Measurements from ENCODE around the gene AZU1. TPM values are rescaled to one million over a fixed set of nuclear protein-coding genes. Genes with fewer than 3 reads are reported as not detected.
"Not testable (repeated sequence)": the region's sequence is repeated elsewhere in the genome, so short reads cannot be mapped to it uniquely, and the experiment has no call there.

AZU1 gene
- total RNA-seq, 2 experiments from 2014 or later: not detected

DNA sequence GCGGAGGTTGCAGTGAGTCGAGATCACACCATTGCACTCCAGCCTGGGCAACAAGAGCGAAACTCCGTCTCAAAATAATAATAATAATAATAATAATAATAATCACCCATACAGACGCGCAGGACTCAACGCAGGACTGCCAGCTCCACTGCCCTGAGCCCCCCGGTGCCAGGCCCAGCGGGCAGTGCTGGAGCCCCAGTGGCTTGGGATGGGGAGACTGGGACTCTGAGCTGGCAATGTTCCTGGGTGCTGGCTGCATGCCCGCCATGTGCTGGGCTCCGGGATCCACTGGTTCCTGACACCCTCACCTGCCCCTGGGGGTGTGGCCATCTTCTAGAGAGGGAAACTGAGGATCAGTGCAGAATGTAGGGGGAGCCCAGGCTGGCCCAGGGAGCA lies 325 bp upstream of the AZU1 start:
- no peak for DNase-seq
- H3K36me3 Mint-ChIP-seq: no peaks in the 10 kb centered on the region
- H3K27me3 Mint-ChIP-seq: peaks cover 36% of the 10 kb centered on the region
- H3K27ac Mint-ChIP-seq: no peak overlapping the region
- no peak overlapping the region for H3K4me3 Mint-ChIP-seq
- H3K9me3 Mint-ChIP-seq: no peaks in the 10 kb centered on the region
- no peaks in the 10 kb centered on the region for H3K4me1 Mint-ChIP-seq

DNA sequence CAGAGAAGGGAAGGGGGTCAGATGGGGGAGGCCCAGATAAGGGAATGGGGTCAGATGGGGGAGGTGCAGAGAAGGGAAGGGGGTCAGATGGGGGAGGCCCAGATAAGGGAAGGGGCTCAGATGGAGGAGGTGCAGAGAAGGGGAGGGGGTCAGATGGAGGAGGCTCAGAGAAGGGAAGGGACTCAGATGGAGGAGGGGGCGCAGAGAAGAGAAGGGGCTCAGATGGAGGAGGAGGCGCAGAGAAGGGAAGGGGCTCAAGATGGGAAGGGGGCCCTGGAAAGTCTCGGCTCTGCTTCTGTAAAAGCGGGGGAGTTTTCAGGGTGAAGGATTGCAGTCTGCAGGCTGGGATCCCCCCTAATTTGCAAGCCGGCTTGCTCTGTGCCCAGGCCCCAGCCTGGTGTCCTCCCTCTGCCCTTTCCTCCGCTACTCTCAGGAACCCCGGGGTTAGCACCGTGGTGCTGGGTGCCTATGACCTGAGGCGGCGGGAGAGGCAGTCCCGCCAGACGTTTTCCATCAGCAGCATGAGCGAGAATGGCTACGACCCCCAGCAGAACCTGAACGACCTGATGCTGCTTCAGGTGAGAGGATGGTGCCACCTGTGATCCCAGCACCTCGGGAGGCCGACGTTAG lies 1.6 kb downstream of the AZU1 start:
- H3K9me3 Mint-ChIP-seq: no peaks in the 10 kb centered on the region
- no peaks in the 10 kb centered on the region for H3K36me3 Mint-ChIP-seq
- H3K4me3 Mint-ChIP-seq: no peak overlapping the region
- no peak for DNase-seq
- peaks cover 19% of the 10 kb centered on the region for H3K27me3 Mint-ChIP-seq
- no peak overlapping the region for H3K27ac Mint-ChIP-seq
- H3K4me1 Mint-ChIP-seq: no peaks in the 10 kb centered on the region

DNA sequence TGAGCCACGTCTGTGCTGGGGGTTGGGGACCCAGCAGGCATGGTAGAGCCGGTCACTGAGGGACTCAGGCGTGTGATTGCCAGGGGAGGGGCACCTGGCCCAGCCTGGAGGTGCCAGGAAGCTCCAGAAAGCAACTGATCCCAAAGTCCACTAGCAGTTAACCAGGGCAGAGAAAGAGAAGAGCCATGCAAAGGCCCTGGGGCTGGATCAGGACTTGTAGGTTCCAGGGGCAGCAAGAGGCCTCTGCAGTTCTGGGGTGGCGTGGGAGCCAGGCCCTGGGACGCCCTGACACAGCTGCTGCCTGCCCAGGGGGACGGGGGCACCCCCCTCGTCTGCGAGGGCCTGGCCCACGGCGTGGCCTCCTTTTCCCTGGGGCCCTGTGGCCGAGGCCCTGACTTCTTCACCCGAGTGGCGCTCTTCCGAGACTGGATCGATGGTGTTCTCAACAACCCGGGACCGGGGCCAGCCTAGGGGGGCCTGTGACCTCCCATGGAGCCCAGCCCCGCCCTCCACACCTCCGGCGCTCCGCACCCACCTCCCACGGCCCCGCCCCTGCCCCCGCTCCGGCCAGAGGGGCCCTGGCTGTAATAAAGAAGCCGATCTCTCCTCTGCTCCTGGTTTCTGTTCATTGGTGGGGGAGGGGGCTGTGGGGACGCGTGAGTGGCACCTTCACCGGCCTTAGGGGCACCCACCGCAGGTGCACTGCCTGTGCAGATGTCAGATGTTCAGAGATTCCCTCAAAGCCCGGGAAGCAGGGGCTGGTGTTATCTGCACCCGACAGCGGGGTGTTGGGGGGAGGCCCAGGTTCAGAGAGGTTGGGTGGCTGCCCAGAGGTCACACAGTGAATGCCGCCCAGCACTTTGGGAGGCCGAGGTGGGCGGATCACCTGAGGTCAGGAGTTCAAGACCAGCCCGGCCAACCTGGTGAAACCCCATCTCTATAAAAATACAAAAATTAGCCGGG lies 4.1 kb downstream of the AZU1 start:
- Mint-ChIP-seq H3K4me3 (no peak overlapping the region), H3K4me1 (no peaks in the 10 kb centered on the region), H3K9me3 (no peaks in the 10 kb centered on the region), H3K27ac (no peak overlapping the region), H3K27me3 (peaks cover 26% of the 10 kb centered on the region), H3K36me3 (no peaks in the 10 kb centered on the region)
- DNase-seq: no peak

DNA sequence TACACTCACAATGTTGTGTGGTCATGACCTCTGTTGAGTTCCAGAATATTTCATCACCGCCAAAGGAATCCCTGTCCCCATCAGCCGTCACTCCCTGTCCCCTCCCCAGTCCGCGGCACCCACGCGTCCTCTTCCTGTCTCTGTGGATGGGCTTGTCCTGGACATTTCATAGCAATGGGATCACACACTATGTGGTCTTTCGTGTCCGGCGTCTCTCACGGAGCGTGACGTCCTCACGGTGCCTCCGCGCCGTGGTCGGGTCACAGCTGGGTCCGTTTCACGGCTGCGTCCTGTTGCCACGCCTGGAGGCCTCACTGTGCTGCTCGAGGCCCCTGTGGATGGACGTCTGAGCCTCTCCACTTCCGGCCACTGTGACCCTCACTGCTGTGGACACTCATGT lies 6.6 kb downstream of the AZU1 start:
- Mint-ChIP-seq H3K4me1 (no peaks in the 10 kb centered on the region), H3K9me3 (no peaks in the 10 kb centered on the region), H3K27ac (no peak overlapping the region), H3K27me3 (peaks cover 36% of the 10 kb centered on the region), H3K4me3 (no peak overlapping the region), H3K36me3 (no peaks in the 10 kb centered on the region)
- DNase-seq: no peak

DNA sequence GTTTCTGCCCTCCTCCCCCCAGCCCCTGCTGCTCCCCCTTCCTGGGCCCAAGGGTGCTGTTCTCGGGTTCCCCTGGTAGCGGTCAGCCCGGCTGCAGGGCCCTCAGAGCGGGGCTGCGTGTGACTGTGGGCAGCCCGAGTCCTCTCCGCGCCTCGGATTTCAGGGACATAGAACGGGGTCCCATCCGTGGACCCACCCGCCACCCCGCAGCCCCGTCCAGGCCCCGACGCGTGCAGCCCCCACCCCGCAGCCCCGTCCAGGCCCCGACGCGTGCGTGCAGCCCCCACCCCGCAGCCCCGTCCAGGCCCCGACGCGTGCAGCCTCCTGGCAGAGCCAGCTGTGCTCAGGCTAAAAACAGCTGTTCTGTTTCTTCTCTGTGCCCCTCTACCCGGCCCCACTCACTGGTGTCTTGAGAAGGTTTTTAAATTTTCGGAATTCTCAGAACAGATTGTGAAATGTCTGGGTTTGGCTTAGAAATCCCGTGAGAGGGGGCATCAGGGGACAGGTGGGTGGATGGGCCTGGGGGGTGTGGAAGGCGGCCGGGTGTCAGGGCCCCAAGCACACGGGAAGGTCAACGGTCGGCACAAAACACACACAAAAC lies 7.7 kb downstream of the AZU1 start:
- Mint-ChIP-seq H3K27me3 (peaks cover 29% of the 10 kb centered on the region), H3K27ac (no peak overlapping the region), H3K36me3 (no peaks in the 10 kb centered on the region), H3K4me1 (no peaks in the 10 kb centered on the region), H3K9me3 (no peaks in the 10 kb centered on the region), H3K4me3 (no peak overlapping the region)
- DNase-seq: no peak

DNA sequence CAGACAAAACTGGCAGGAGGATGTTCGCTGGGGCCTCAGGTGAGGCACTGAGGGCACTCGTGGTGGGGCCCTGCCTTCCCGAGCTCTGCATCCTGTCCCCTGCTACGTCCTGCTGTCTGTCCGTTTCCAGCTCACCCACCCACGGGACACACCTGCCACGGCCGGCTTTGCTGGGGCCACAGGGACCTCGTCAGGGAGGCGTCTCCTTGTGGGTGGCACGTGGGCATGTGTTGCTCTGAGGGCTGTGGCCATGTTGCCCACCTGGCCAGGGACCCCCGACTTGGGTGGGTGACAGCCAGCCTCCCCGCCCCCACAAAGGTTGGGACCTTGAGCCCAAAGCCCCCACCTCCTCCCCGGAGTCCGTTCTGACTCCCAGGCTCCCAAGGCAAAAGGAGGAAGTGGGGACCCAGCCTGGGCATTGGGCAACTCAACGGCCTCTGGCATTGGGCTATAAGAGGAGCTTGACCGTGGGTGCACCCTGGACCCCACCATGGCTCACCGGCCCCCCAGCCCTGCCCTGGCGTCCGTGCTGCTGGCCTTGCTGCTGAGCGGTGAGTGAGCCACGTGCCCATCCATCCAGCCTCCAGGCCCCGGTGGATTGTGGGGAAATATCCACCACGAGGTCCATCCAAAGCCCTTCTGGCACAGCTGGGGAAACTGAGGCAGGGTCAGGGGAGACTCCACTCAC lies 13.0 kb downstream of the AZU1 start, which contains the start of gene PRTN3:
TSS of gene PRTN3 (plus strand) at position 481 of the 688 bp plus-strand sequence. CDS start at position 491, 10 bp downstream.
- Mint-ChIP-seq H3K36me3 (no peaks in the 10 kb centered on the region), H3K27me3 (peaks cover 57% of the 10 kb centered on the region), H3K27ac (no peak within 1 kb of the TSS), H3K4me3 (no peak within 1 kb of the TSS), H3K4me1 (peaks cover 3% of the 10 kb centered on the region), H3K9me3 (peaks cover 3% of the 10 kb centered on the region)
- no peak for DNase-seq

DNA sequence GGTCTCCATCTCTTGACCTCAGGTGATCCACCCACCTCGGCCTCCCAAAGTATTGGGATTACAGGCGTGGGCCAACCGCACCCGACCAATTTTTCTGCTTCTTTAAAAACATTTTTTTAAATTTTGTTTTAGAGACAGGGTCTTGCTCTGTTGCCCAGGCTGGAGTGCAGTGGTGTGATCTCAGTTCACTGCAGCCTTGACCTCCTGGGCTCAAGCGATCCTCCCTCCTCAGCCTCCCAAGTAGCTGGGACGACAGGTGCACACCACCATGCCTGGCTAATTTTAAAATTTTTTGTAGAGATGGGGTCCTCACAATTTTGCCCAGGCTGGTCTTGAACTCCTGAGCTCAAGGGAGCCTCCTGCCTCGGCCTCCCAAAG lies 15.2 kb downstream of the AZU1 start:
- H3K27ac Mint-ChIP-seq, H3K4me3 Mint-ChIP-seq, DNase-seq, H3K36me3 Mint-ChIP-seq, H3K4me1 Mint-ChIP-seq, H3K9me3 Mint-ChIP-seq: not testable (repeated sequence)
- peaks cover 56% of the 10 kb centered on the region for H3K27me3 Mint-ChIP-seq

DNA sequence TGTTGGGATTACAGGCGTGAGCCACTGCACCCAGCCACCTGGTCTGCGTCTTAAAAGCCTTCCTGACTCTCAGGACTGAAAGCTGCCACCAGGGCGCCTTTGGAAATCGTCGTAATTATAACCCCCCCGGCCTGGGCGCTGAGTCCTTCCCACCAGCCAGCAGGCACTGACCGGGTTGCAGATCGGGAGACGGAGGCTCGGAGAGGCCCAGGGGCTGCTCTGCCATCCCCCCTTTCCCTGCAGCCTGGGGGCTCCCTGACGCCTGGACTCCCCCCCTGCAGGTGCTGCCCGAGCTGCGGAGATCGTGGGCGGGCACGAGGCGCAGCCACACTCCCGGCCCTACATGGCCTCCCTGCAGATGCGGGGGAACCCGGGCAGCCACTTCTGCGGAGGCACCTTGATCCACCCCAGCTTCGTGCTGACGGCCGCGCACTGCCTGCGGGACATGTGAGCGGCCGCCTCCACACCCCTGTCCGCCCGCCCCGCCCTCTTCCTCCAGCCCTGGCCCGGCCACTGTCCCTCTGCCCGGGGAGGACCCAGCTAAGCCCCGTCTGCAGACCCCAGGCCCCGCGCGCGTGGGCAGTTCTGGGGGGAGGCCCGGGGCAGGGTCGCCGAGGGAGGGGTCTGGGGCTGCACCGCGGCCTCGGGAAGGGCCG lies 15.7 kb downstream of the AZU1 start:
- Mint-ChIP-seq H3K27ac (no peak overlapping the region), H3K36me3 (no peaks in the 10 kb centered on the region), H3K4me3 (no peak overlapping the region), H3K4me1 (peaks cover 3% of the 10 kb centered on the region), H3K27me3 (peaks cover 60% of the 10 kb centered on the region), H3K9me3 (peaks cover 3% of the 10 kb centered on the region)
- no peak for DNase-seq

DNA sequence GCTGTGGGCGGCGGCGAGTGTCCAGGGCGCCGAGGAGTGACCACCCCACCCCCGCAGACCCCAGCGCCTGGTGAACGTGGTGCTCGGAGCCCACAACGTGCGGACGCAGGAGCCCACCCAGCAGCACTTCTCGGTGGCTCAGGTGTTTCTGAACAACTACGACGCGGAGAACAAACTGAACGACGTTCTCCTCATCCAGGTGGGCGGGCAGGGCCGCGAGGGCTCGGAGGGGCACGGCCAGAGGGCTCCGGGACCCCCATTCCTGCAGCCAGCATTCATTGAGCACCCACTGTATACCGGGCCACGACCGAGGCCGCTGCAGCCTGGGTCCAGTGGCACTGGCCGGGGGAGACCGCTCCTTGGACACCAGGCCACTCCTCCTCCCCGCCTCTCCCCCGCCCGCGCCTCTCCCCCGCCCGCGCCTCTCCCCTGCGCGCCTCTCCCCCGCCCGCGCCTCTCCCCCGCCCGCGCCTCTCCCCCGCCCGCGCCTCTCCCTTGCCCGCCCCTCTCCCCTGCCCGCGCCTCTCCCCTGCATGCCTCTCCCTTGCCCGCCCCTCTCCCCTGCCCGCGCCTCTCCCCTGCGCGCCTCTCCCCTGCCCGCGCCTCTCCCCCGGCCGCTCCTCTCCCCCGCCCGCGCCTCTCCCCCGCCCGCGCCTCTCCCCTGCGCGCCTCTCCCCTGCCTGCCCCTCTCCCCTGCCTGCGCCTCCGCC lies 16.4 kb downstream of the AZU1 start:
- DNase-seq: no peak
- no peak overlapping the region for H3K4me3 Mint-ChIP-seq
- peaks cover 3% of the 10 kb centered on the region for H3K4me1 Mint-ChIP-seq
- no peaks in the 10 kb centered on the region for H3K36me3 Mint-ChIP-seq
- no peak overlapping the region for H3K27ac Mint-ChIP-seq
- peaks cover 62% of the 10 kb centered on the region for H3K27me3 Mint-ChIP-seq
- peaks cover 3% of the 10 kb centered on the region for H3K9me3 Mint-ChIP-seq

DNA sequence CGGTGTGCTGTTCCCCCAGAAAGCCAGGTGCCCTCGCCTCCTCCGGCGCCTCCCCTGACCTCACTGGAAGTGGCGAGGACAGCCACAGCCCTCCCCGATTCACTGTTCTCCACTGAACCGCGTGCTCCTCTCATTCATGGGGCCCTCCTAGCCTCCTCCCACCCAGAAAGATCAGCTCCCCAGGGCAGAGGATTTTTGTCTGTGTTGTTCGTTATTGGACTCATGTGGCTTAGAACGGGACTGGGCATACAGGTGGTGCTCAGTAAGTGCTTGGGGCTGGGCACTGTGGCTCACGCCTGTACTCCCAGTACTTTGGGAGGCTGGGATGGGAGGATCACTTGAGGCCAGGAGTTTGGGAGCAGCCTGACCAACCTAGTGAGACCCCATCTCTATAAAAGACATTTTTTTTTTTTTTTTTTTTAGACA lies 16.9 kb downstream of the AZU1 start:
- H3K27me3 Mint-ChIP-seq: peaks cover 66% of the 10 kb centered on the region
- no peak for DNase-seq
- H3K4me1 Mint-ChIP-seq: peaks cover 3% of the 10 kb centered on the region

DNA sequence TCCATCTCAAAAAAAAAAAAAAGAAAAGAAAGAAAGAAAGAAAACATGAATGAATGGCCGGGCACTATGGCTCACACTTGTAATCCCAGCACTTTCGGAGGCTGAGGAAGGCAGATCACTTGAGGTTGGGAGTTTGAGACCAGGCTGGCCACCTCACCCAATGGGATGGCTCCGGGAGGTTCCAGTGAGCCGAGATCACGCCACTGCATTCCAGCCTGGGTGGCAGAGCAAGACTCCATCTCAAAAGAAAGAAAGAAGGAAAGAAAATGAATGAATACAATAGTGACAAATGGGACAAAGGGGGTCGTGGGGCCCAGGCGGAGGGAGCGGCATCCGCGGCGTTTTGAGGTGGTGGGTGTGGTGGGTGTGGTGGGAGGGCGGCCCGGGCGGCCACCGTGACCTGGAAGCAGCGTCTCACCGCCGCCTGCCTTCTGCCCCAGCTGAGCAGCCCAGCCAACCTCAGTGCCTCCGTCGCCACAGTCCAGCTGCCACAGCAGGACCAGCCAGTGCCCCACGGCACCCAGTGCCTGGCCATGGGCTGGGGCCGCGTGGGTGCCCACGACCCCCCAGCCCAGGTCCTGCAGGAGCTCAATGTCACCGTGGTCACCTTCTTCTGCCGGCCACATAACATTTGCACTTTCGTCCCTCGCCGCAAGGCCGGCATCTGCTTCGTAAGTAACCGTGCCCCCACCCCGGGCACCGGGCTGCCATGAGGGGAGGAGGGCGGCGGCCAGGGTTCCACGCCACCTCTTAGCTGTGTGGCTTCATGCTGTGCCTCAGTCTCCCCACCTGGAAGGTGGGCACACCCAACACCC lies 18.3 kb downstream of the AZU1 start:
- Mint-ChIP-seq H3K9me3 (peaks cover 3% of the 10 kb centered on the region), H3K4me3 (no peak overlapping the region), H3K27me3 (peaks cover 80% of the 10 kb centered on the region), H3K36me3 (no peaks in the 10 kb centered on the region), H3K4me1 (peaks cover 3% of the 10 kb centered on the region), H3K27ac (no peak overlapping the region)
- DNase-seq: no peak

More for the DNA sequence above, 16.9 kb downstream of the AZU1 start:
- peaks cover 3% of the 10 kb centered on the region for H3K9me3 Mint-ChIP-seq
- no peaks in the 10 kb centered on the region for H3K36me3 Mint-ChIP-seq
- no peak overlapping the region for H3K4me3 Mint-ChIP-seq
- no peak overlapping the region for H3K27ac Mint-ChIP-seq

DNA sequence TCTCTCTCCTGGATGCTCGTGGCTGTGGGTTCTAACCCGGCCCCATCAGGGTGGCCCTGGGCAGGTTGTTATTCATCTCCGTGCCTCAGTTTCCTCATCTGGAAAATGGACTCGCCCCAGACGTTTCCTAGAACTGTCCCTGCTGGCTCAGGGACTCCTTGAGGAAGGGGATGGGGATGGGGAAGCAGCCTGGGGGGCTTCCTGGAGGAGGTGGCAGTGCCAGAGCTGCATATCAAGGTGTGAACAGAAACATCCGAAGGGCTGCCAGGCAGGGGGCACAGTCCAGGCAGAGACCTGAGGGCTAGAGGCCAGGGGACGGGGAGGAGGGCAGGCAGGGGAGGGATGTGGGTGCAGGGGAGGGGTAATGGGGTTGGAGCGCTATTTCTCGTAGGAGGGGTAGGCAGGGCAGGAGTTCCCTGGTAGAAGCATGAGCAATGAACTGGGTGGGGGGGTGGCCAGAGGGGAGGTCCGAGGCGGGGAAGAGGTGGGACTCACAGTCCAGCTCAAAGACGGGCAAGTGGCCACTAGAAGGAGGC lies 20.8 kb downstream of the AZU1 start:
- Mint-ChIP-seq H3K4me1 (peaks cover 3% of the 10 kb centered on the region), H3K27me3 (peaks cover 74% of the 10 kb centered on the region), H3K27ac (no peak overlapping the region), H3K36me3 (no peaks in the 10 kb centered on the region), H3K4me3 (no peak overlapping the region), H3K9me3 (no peaks in the 10 kb centered on the region)
- no peak for DNase-seq

DNA sequence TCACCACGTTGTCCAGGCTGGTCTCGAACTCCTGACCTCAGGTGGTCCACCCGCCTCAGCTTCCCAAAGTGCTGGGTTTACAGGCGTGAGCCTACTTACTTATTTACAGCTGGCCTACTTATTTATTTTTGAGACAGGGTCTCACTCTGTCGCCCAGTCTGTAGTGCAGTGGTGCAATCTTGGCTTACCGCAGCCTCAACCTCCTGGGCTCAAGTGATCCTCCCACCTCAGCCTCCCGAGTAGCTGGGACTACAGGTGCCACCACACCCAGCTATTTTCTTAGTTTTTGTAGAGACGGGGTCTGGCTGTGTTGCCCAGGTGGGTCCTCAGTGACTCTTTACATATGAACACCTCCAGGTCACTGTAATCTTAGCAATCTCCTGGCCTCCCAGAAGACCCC lies 21.6 kb downstream of the AZU1 start:
- not testable (repeated sequence) for H3K27ac Mint-ChIP-seq, H3K9me3 Mint-ChIP-seq, H3K4me1 Mint-ChIP-seq, DNase-seq, H3K36me3 Mint-ChIP-seq, H3K4me3 Mint-ChIP-seq
- peaks cover 74% of the 10 kb centered on the region for H3K27me3 Mint-ChIP-seq

Data from activated naive CD8-positive, alpha-beta T cell treated with anti-CD3 and anti-CD28 coated beads for 36 hours (primary cell).